ENCODE data around the gene USP53.

DNA sequence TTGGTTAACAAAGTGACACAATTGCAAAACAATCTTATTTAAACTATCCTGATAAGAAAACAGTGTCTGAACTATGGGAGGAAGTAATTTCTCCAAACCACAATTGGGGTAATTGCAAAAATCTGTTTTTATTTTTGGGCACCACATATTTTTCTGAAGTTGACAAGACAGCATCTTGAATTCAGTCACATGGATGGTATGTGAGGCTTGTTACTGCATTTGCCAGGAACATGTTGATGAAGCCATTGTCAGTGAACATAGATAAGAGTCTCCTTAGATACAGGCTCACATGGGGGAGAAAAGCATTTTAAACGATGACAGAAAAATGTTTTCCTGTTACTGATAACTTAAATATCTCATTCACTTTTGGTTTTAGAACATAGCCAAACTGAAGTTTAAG, 5.5 kb upstream of the USP53 start:
- TF ChIP-seq, protein P1, sequence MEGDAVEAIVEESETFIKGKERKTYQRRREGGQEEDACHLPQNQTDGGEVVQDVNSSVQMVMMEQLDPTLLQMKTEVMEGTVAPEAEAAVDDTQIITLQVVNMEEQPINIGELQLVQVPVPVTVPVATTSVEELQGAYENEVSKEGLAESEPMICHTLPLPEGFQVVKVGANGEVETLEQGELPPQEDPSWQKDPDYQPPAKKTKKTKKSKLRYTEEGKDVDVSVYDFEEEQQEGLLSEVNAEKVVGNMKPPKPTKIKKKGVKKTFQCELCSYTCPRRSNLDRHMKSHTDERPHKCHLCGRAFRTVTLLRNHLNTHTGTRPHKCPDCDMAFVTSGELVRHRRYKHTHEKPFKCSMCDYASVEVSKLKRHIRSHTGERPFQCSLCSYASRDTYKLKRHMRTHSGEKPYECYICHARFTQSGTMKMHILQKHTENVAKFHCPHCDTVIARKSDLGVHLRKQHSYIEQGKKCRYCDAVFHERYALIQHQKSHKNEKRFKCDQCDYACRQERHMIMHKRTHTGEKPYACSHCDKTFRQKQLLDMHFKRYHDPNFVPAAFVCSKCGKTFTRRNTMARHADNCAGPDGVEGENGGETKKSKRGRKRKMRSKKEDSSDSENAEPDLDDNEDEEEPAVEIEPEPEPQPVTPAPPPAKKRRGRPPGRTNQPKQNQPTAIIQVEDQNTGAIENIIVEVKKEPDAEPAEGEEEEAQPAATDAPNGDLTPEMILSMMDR (tag by site-specific recombination; IDR thresholded peaks at IDR 0.05) = no peak
- TF ChIP-seq, protein P2, sequence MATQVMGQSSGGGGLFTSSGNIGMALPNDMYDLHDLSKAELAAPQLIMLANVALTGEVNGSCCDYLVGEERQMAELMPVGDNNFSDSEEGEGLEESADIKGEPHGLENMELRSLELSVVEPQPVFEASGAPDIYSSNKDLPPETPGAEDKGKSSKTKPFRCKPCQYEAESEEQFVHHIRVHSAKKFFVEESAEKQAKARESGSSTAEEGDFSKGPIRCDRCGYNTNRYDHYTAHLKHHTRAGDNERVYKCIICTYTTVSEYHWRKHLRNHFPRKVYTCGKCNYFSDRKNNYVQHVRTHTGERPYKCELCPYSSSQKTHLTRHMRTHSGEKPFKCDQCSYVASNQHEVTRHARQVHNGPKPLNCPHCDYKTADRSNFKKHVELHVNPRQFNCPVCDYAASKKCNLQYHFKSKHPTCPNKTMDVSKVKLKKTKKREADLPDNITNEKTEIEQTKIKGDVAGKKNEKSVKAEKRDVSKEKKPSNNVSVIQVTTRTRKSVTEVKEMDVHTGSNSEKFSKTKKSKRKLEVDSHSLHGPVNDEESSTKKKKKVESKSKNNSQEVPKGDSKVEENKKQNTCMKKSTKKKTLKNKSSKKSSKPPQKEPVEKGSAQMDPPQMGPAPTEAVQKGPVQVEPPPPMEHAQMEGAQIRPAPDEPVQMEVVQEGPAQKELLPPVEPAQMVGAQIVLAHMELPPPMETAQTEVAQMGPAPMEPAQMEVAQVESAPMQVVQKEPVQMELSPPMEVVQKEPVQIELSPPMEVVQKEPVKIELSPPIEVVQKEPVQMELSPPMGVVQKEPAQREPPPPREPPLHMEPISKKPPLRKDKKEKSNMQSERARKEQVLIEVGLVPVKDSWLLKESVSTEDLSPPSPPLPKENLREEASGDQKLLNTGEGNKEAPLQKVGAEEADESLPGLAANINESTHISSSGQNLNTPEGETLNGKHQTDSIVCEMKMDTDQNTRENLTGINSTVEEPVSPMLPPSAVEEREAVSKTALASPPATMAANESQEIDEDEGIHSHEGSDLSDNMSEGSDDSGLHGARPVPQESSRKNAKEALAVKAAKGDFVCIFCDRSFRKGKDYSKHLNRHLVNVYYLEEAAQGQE (tag by site-specific recombination; IDR thresholded peaks at IDR 0.05) = no peak
- TF ChIP-seq, protein P3, sequence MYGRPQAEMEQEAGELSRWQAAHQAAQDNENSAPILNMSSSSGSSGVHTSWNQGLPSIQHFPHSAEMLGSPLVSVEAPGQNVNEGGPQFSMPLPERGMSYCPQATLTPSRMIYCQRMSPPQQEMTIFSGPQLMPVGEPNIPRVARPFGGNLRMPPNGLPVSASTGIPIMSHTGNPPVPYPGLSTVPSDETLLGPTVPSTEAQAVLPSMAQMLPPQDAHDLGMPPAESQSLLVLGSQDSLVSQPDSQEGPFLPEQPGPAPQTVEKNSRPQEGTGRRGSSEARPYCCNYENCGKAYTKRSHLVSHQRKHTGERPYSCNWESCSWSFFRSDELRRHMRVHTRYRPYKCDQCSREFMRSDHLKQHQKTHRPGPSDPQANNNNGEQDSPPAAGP (tag by site-specific recombination; IDR thresholded peaks at IDR 0.05) = no peak
- TF ChIP-seq, protein P4, sequence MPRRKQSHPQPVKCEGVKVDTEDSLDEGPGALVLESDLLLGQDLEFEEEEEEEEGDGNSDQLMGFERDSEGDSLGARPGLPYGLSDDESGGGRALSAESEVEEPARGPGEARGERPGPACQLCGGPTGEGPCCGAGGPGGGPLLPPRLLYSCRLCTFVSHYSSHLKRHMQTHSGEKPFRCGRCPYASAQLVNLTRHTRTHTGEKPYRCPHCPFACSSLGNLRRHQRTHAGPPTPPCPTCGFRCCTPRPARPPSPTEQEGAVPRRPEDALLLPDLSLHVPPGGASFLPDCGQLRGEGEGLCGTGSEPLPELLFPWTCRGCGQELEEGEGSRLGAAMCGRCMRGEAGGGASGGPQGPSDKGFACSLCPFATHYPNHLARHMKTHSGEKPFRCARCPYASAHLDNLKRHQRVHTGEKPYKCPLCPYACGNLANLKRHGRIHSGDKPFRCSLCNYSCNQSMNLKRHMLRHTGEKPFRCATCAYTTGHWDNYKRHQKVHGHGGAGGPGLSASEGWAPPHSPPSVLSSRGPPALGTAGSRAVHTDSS (tag by site-specific recombination; IDR thresholded peaks at IDR 0.05) = no peak
- no peak for TF ChIP-seq ZNF292 (tag by site-specific recombination; IDR thresholded peaks at IDR 0.05; ENCODE audit: borderline replicate concordance, low read depth)
- no peak for TF ChIP-seq ZNF10 (tag by site-specific recombination; IDR thresholded peaks at IDR 0.05)
- no peak for TF ChIP-seq ZBTB7A (tag by site-specific recombination; IDR thresholded peaks at IDR 0.05; ENCODE audit: low read depth)
